Activated CD4-positive, alpha-beta T cell treated with anti-CD3 and anti-CD28 coated beads for 36 hours (primary cell): ENCODE measurements around the gene PAPSS1. TPM values are rescaled to one million over a fixed set of nuclear protein-coding genes. Genes with fewer than 3 reads are reported as not detected.

Source experiments
- ATAC-seq: fragments of 200-7000 bp; cut with Tn5 transposase; one replicate; pipeline ENCODE4 v1.10.0; 2021; ENCODE audit warnings: mild to moderate bottlenecking, moderate library complexity
- CTCF ChIA-PET: fragments of 350-600 bp; sonication (Branson Sonifier 250); formaldehyde crosslinking; loops from one replicate; lab custom pipeline; 2021; ENCODE audit warnings: antibody characterized with exemption; lab: Charles Lee
- POLR2A ChIA-PET: fragments of 350-600 bp; sonication (Branson Sonifier 250); formaldehyde crosslinking; loops from one replicate; lab custom pipeline; 2021; ENCODE audit warnings: antibody characterized with exemption, inconsistent platforms; lab: Charles Lee
- DNase-seq: peaks from one replicate; pipeline ENCODE4 v3.0.0-alpha.2; 2020
- H3K27ac Mint-ChIP-seq: one replicate; pipeline ENCODE4 v1.8.0; 2021; ENCODE audit warnings: mixed read lengths
- H3K27me3 Mint-ChIP-seq: one replicate; pipeline ENCODE4 v1.8.0; 2021; ENCODE audit warnings: mixed read lengths
- H3K36me3 Mint-ChIP-seq: one replicate; pipeline ENCODE4 v1.8.0; 2021; ENCODE audit warnings: low read depth, mixed read lengths
- H3K4me1 Mint-ChIP-seq: one replicate; pipeline ENCODE4 v1.8.0; 2021; ENCODE audit warnings: mixed read lengths
- H3K4me3 Mint-ChIP-seq: one replicate; pipeline ENCODE4 v1.8.0; 2021; ENCODE audit warnings: mild to moderate bottlenecking, moderate library complexity, mixed read lengths
- H3K9me3 Mint-ChIP-seq: one replicate; pipeline ENCODE4 v1.8.0; 2021; ENCODE audit warnings: low read depth, mixed read lengths
- intact Hi-C, 2 experiments: fragments of 100-400 bp; cut with DNase I in 1 of 2; cut with micrococcal nuclease in 1 of 2; formaldehyde crosslinking; loops; one replicate each; pipeline versions ENCODE4 v1.14.2 to v1.15.1; 2022 to 2024; cut with DNase I, micrococcal nuclease
- total RNA-seq, 2 experiments: library from RNA; stranded (reverse); gene quantifications; one replicate each; pipeline ENCODE4 v1.2.3, GENCODE V29; 2021

PAPSS1 gene
- total RNA-seq, 2 experiments from 2014 or later: 31.0 to 37.6 TPM

DNA sequence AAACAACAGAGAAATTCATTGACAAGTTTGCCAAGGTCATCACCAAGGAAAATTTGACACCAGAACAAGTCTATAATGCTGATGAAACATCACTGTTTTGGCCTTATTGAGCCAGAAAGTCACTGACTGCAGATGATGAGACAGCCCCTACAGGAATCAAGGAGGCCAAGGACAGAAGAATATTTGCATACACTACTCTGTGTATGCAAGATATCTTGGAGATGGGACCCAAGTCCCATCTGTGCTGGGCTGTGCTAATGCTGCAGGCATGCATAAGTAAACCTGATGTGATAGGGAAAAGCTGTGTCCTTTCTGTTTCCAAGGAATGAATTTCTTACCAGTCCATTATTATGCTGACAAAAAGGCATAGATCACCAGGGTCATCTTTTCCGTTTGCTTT is 126.8 kb downstream of the PAPSS1 start:
- peaks cover 11% of the 10 kb centered on the region for H3K9me3 Mint-ChIP-seq
- no peak for ATAC-seq

DNA sequence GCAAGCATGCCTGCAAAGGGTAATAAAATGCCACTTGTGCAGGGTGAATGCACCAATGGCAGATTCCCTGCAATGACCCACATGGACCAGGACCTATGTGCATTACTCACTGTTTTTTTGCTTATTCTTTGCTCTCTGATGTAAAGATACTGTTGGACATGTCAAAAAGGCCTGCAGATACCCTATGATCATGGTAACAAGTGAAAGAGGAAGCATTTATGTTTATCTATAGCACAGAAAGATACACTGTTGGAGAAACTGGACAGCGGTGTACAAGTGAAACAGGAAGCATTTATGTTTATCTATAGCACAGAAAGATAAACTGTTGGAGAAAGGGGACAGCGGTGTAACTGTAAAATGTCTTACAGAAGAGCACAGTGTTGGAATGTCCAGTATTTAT is 127.5 kb downstream of the PAPSS1 start:
- no peak for DNase-seq
- Mint-ChIP-seq H3K36me3 (no peaks in the 10 kb centered on the region), H3K9me3 (peaks cover 14% of the 10 kb centered on the region), H3K27me3 (peaks cover 4% of the 10 kb centered on the region), H3K4me1 (no peaks in the 10 kb centered on the region), H3K27ac (no peak overlapping the region), H3K4me3 (no peak overlapping the region)
- CTCF ChIA-PET: no interaction called here
- intact Hi-C loops: no loop called here
- POLR2A ChIA-PET: no interaction called here
- ATAC-seq: no peak

More for the DNA sequence above, 126.8 kb downstream of the PAPSS1 start:
- Mint-ChIP-seq H3K27me3 (peaks cover 4% of the 10 kb centered on the region), H3K4me1 (no peaks in the 10 kb centered on the region), H3K27ac (no peak overlapping the region), H3K4me3 (no peak overlapping the region), H3K36me3 (no peaks in the 10 kb centered on the region)
- ChIA-PET POLR2A (no interaction called here), CTCF (no interaction called here)
- intact Hi-C loops: no loop called here
- DNase-seq: no peak

- peaks cover 4% of the 10 kb centered on the region for H3K27me3 Mint-ChIP-seq
- peaks cover 14% of the 10 kb centered on the region for H3K9me3 Mint-ChIP-seq
- no peaks in the 10 kb centered on the region for H3K4me1 Mint-ChIP-seq
- intact Hi-C loops: no loop called here
- ChIA-PET CTCF (no interaction called here), POLR2A (no interaction called here)
- no peak overlapping the region for H3K27ac Mint-ChIP-seq
- ATAC-seq: no peak
- H3K4me3 Mint-ChIP-seq: no peak overlapping the region
- H3K36me3 Mint-ChIP-seq: no peaks in the 10 kb centered on the region
- no peak for DNase-seq
These were observed 130.8 kb downstream of the PAPSS1 start for GRCh38 chr4:107589269-107589668.

GRCh38 chr4:107586371-107586770 is 133.7 kb downstream of the PAPSS1 start:
- no peak overlapping the region for H3K4me3 Mint-ChIP-seq
- ATAC-seq: no peak
- CTCF ChIA-PET: no interaction called here
- no peaks in the 10 kb centered on the region for H3K27me3 Mint-ChIP-seq
- peaks cover 21% of the 10 kb centered on the region for H3K9me3 Mint-ChIP-seq
- H3K36me3 Mint-ChIP-seq: no peaks in the 10 kb centered on the region
- POLR2A ChIA-PET: no interaction called here
- DNase-seq: no peak
- intact Hi-C loops: no loop called here
- no peak overlapping the region for H3K27ac Mint-ChIP-seq
- no peaks in the 10 kb centered on the region for H3K4me1 Mint-ChIP-seq

DNA sequence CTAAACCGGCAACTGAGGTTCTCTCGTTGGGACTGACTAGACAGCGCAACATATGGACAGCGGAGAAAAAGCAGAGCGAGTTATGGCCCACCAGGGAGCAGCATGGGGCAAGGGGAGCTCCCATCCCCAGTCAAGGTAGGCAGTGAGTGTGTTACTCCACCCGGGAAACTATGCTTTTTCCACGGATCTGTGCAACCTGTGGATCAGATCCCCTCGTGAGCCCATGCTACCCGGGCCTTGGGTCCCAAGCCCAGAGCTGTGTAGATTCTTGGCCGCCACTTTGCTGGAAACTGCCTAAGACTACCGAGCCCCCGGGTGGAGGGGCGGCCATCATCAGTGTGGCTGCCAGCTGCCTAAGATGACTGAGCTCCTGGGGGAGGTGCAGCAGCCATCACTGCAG is 140.9 kb downstream of the PAPSS1 start:
- intact Hi-C loops: loop anchor here in 1 of 2 experiments (5.0 kb wide), 1 partner anchor 158 kb away; no protein-coding TSS in a partner anchor
- no peak overlapping the region for H3K27ac Mint-ChIP-seq
- ChIA-PET POLR2A (no interaction called here), CTCF (no interaction called here)
- no peak overlapping the region for H3K4me3 Mint-ChIP-seq
- peaks cover 9% of the 10 kb centered on the region for H3K9me3 Mint-ChIP-seq
- peaks cover 3% of the 10 kb centered on the region for H3K27me3 Mint-ChIP-seq
- no peaks in the 10 kb centered on the region for H3K4me1 Mint-ChIP-seq
- H3K36me3 Mint-ChIP-seq: no peaks in the 10 kb centered on the region
- ATAC-seq (no peak), DNase-seq (no peak)

GRCh38 chr4:107578321-107578720 is 141.7 kb downstream of the PAPSS1 start:
- H3K36me3 Mint-ChIP-seq: no peaks in the 10 kb centered on the region
- ChIA-PET POLR2A (no interaction called here), CTCF (no interaction called here)
- peaks cover 3% of the 10 kb centered on the region for H3K27me3 Mint-ChIP-seq
- no peak overlapping the region for H3K4me3 Mint-ChIP-seq
- ATAC-seq (no peak), DNase-seq (no peak)
- intact Hi-C loops: loop anchor here in 1 of 2 experiments (5.0 kb wide), 1 partner anchor 159 kb away; no protein-coding TSS in a partner anchor
- no peaks in the 10 kb centered on the region for H3K4me1 Mint-ChIP-seq
- H3K9me3 Mint-ChIP-seq: peaks cover 8% of the 10 kb centered on the region
- no peak overlapping the region for H3K27ac Mint-ChIP-seq

- ATAC-seq (no peak), DNase-seq (no peak)
- Mint-ChIP-seq H3K27ac (no peak overlapping the region), H3K4me3 (no peak overlapping the region), H3K9me3 (peaks cover 8% of the 10 kb centered on the region), H3K27me3 (peaks cover 3% of the 10 kb centered on the region), H3K36me3 (no peaks in the 10 kb centered on the region), H3K4me1 (no peaks in the 10 kb centered on the region)
- ChIA-PET CTCF (no interaction called here), POLR2A (no interaction called here)
- intact Hi-C loops: loop anchor here in 1 of 2 experiments (5.0 kb wide), 1 partner anchor 160 kb away; no protein-coding TSS in a partner anchor
These were observed 142.3 kb downstream of the PAPSS1 start for GRCh38 chr4:107577743-107578142.

GRCh38 chr4:107575243-107575642 is 144.8 kb downstream of the PAPSS1 start:
- CTCF ChIA-PET: no interaction called here
- Mint-ChIP-seq H3K36me3 (no peaks in the 10 kb centered on the region), H3K4me1 (no peaks in the 10 kb centered on the region), H3K27ac (no peak overlapping the region), H3K4me3 (no peak overlapping the region), H3K9me3 (no peaks in the 10 kb centered on the region), H3K27me3 (peaks cover 3% of the 10 kb centered on the region)
- DNase-seq (no peak), ATAC-seq (no peak)
- POLR2A ChIA-PET: interaction anchor here (0.7 kb wide), 1 partner anchor 209 kb away, joined by 3 read pairs; no protein-coding TSS in a partner anchor
- intact Hi-C loops: loop anchor here in 1 of 2 experiments (5.0 kb wide), 1 partner anchor 162 kb away; no protein-coding TSS in a partner anchor

GRCh38 chr4:107572281-107572680 is 147.8 kb downstream of the PAPSS1 start:
- H3K36me3 Mint-ChIP-seq: no peaks in the 10 kb centered on the region
- peaks cover 3% of the 10 kb centered on the region for H3K27me3 Mint-ChIP-seq
- intact Hi-C loops: no loop called here
- no peak overlapping the region for H3K4me3 Mint-ChIP-seq
- CTCF ChIA-PET: no interaction called here
- H3K27ac Mint-ChIP-seq: no peak overlapping the region
- DNase-seq (no peak), ATAC-seq (no peak)
- no peaks in the 10 kb centered on the region for H3K4me1 Mint-ChIP-seq
- POLR2A ChIA-PET: no interaction called here
- H3K9me3 Mint-ChIP-seq: no peaks in the 10 kb centered on the region

GRCh38 chr4:107570952-107571351 is 149.1 kb downstream of the PAPSS1 start:
- no peak overlapping the region for H3K27ac Mint-ChIP-seq
- no peaks in the 10 kb centered on the region for H3K4me1 Mint-ChIP-seq
- no peaks in the 10 kb centered on the region for H3K36me3 Mint-ChIP-seq
- no peak for ATAC-seq
- DNase-seq: no peak
- ChIA-PET POLR2A (no interaction called here), CTCF (no interaction called here)
- peaks cover 2% of the 10 kb centered on the region for H3K9me3 Mint-ChIP-seq
- H3K27me3 Mint-ChIP-seq: peaks cover 3% of the 10 kb centered on the region
- H3K4me3 Mint-ChIP-seq: no peak overlapping the region
- intact Hi-C loops: no loop called here

DNA sequence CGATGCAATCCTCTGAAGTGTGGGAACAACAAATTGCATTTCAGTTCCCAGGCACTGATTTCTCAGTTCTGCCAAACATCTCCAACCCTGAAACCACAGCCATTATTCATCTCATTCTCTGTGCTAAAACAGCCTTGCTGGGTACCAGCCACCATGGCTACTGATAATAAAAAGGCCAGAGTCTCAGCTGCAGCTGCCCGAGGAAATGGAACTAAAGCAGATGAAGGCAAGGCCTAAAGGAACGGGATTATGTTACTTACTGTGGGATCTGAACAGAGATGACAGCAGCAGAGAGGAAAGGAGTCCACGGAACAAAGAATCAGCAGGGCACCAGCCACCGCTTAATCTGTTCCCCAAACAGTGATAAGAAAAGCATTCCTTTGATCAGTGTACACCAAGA is 155.7 kb downstream of the PAPSS1 start:
- no peak overlapping the region for H3K27ac Mint-ChIP-seq
- H3K27me3 Mint-ChIP-seq: peaks cover 13% of the 10 kb centered on the region
- no peaks in the 10 kb centered on the region for H3K36me3 Mint-ChIP-seq
- DNase-seq (no peak), ATAC-seq (no peak)
- CTCF ChIA-PET: no interaction called here
- peaks cover 2% of the 10 kb centered on the region for H3K9me3 Mint-ChIP-seq
- H3K4me1 Mint-ChIP-seq: no peaks in the 10 kb centered on the region
- POLR2A ChIA-PET: no interaction called here
- H3K4me3 Mint-ChIP-seq: no peak overlapping the region
- intact Hi-C loops: no loop called here
